Nucleus accumbens (tissue), 56 donors: ENCODE data around the gene PPFIA2.
"Not testable (repeated sequence)": the region's sequence is repeated elsewhere in the genome, so short reads cannot be mapped to it uniquely, and the experiment has no call there.

Experiments
- DNase-seq, 56 donors: peaks; one replicate each; lab custom pipeline; 2025; lab: John Stamatoyannopoulos, UW

Gene PPFIA2

GRCh38 chr12:81679614-81680013, 79.5 kb downstream of the PPFIA2 start:
- no peak for DNase-seq

DNA sequence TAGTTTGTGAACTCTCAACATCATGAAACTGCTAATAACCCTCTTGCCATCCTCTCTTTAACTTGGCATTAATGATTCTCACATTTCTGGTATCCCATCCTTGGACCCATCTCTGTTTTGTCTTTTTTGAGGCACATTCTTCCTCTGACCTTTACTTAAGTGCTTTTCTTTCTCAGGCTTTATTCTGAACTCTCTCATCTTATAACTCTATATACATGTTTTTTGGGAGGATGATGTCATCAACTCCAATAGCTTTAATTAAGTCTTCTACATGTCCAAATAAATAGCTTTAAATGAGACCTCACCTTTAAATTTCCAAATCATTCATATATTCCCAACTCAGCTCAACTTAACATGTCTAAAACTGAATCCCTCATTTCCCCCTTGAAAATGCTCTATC, 88.4 kb downstream of the PPFIA2 start:
- no peak for DNase-seq

DNA sequence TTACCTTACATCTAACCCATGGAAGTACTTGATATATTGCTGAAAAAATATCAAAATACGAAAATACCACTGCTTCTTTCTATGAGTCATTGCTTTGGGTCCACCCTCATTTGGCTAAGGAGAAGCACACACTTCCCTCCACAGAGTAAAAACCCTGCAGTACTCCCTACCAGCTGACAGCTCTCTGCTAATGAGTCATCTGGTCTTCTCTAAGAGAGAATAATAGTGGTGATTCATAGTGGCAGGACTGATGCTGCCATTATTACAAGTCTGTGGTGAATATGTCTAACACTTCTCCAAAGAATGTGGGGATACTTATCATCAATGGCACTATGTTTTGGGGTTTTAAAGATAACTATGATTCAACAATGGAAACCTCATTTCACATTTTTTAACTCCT, 90.7 kb downstream of the PPFIA2 start:
- DNase-seq: peak in 12 of 56 donors; percentile 2 to 39 (median 20)

DNA sequence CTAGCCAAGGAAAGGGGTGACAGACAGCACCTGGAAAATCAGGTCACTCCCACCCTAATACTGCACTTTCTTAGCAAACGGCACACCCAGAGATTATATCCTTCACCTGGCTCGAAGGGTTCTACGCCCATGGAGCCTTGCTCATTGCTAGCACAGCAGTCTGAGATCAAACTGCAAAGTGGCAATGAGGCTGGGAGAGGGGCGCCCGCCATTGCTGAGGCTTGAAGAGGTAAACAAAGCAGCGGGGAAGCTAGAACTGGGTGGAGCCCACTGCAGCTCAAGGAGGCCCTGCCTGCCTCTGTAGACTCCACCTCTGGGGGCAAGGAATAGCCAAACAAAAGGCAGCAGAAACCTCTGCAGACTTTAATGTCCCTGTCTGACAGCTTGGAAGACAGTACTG, 99.8 kb downstream of the PPFIA2 start:
- DNase-seq: not testable (repeated sequence)

GRCh38 chr12:81644503-81644902, 114.6 kb downstream of the PPFIA2 start:
- DNase-seq: no peak

DNA sequence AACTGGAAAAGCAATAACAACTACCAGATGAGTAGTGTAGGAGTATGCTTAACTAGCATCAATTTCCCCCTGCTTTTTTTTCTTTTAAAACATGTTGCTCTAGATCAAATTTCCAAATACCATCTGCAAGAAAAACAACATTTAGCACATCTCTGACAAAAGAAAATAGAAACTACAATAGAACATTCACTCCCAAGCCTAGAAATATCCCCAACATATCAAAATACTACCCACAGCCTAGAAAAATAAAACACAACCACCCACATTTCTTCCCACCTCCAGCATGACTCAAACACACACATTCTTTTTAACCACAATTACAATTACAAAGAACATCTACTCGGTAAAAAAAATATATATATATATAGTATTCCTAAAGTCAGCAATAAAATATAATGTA, 120.0 kb downstream of the PPFIA2 start:
- no peak for DNase-seq

GRCh38 chr12:81633127-81633526, 126.0 kb downstream of the PPFIA2 start:
- DNase-seq: no peak

DNA sequence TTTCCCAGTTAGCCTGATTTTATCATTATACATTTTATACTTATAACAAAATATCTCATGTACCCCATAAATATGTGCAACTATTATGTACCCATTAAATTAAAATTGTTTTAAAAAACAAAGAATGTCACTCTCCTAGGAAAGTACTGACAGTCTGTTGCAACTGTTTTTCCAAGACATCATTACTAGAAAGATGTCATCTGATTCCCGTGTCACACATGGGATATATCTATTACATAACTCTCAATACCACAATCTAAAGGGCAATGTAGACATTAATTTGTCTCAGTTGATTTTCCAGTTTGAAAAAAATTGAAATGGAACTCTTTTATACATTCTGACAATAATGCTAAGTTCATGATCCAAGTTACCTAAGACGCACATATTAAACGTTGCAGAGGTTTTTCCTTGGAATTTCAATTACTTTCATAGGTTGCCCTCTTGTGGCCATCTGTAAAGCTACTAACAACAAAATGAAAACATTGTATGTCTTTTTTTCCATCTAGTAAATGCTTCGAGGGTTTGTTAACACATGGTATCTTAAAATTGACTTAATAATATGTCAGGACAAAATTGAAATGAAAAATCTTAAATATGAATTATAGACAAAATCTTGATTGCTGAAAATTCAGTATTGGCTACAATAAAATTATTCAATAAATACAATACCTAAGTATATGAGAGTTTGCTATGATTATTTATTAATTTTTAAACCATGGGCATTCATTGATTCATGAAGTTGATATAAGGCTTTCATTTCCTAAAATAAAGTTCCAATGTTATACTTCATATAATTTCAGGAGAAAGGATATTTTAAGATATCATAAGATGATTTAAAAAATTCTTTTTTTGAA, 131.6 kb downstream of the PPFIA2 start:
- peak in 1 of 56 donors; percentile 0 for DNase-seq

GRCh38 chr12:81626406-81626805, 132.7 kb downstream of the PPFIA2 start:
- no peak for DNase-seq

DNA sequence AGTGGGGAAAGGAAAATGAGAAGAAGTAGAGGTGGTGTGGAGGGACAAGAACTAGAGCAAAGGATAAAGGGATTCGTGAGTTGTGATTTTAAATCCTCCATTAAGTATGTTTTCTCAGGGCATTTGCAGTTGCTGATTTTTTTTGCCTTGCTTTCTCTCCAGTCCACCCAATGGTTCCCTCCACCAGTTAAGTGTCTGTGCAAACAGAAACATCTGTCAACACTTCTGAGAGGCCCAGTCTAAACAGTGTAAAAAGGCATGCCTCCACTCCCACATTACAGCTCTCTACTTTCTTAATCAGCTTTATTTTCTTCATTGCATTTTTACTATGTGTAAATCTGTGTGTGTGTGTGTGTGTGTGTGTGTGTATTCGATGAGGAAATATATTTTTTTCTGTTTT, 141.2 kb downstream of the PPFIA2 start:
- no peak for DNase-seq

DNA sequence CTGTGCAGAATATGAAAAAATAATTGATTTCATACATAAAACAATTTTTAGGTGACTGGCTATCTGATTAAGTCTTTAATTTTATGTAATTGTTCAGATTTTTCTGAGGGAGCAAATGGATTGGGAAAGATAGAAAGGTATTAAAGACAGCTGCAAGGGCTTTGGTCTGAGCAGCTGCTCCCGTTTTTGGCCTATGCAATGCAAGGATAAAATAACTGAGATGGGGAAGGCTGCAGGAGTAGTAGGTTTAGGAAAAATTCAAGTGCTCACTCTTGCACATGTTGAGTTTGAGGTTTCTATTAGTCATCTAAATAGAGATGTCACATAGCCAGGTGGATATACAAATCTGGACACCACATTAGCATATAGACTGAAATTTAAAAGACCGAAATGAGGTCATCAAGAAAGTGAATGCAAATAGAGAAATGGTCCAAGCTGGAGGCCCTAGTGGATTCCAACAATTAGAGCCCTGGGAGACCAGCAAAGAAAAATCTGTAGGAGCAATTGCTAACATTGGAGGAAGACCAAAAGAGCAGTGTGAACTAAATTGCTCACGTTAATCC, 144.0 kb downstream of the PPFIA2 start:
- DNase-seq: no peak

GRCh38 chr12:81610955-81611889, 147.9 kb downstream of the PPFIA2 start:
- DNase-seq: no peak

GRCh38 chr12:81597928-81598604, 161.1 kb downstream of the PPFIA2 start:
- peak in 3 of 56 donors; percentile 6 to 15 (median 15) for DNase-seq

DNA sequence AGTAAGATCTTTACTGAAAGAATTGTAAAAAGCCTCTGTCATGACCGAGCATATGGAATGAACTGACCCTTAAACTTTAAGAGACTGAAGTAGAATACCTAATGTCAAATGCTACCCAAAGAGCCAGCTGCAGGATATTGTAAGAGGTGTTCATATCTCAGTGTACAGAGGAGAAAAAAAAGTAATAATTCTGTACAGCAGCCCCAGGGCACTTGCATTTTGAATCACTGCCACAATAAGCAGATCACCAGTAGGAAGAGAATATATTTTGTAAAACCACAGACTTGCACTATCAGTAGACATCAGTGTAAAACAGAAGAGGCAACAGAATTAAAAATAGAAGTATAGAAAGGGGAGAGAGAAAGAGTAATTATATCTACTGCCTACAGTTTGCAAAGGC, 162.6 kb downstream of the PPFIA2 start:
- DNase-seq: peak in 1 of 56 donors; percentile 0

- no peak for DNase-seq
Measured at GRCh38 chr12:81591256-81591655, 167.9 kb downstream of the PPFIA2 start.

- not testable (repeated sequence) for DNase-seq
Measured at GRCh38 chr12:81590703-81591102, 168.4 kb downstream of the PPFIA2 start.

GRCh38 chr12:81588235-81589008, 170.7 kb downstream of the PPFIA2 start:
- no peak for DNase-seq

- DNase-seq: no peak
Measured at GRCh38 chr12:81585787-81586186, 173.4 kb downstream of the PPFIA2 start.

DNA sequence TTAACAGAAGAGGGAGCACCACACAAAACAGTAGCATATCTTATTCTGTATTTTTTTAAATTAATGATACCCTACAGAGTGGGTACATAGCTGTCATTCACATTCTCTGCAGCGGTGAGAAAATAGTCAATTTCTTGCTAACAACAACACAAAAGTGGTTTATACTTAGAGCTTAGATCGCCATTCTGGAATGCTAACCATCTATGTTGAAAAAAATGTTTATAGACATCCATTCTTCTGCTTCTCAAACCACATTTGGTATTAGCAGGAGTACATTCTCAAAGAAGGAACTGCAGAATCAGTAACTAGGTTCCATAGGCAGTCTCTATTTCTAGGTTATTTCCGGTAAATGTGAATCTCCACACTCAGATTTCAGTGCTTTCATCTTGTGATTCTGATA, 185.9 kb downstream of the PPFIA2 start:
- no peak for DNase-seq

DNA sequence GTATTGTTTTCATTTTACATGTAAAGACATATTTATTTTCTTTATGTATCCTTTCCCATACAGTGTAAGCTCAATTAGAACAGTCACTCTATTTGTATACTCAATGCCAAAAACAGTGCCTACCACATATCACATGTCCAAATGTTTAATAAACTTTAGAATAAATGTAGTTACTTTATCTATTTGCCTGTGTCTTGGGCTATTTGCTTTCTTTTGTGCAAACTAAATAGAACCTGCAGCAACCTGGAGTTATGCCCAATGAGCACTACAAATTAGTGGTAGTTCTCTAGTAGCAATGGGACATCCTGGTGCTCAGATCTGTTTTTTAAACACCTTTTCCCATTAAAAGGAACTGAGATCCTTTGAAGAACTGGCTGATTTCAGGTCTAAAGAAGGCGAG, 186.7 kb downstream of the PPFIA2 start:
- no peak for DNase-seq
